Nucleus accumbens (tissue), 56 donors: ENCODE data around the gene ATP6V0E2.
A peak's percentile ranks its signal among the peaks of the same experiment; 100 is the strongest.
"Not testable (repeated sequence)": the region's sequence is repeated elsewhere in the genome, so short reads cannot be mapped to it uniquely, and the experiment has no call there.

Source experiments
- DNase-seq, 56 donors: peaks; one replicate each; lab custom pipeline; 2025; lab: John Stamatoyannopoulos, UW

ATP6V0E2 gene

GRCh38 chr7:149873074-149873969 lies at the start of gene ATP6V0E2:
Gene ATP6V0E2 (plus strand): TSS chr7:149873969. CDS start chr7:149874066, 97 bp downstream.
- peak; percentile 29 to 98 (median 92) for DNase-seq

- no peak for DNase-seq
These were observed 49.4 kb upstream of the ATP6V0E2 start for GRCh38 chr7:149824301-149824741.

GRCh38 chr7:149824748-149825566 lies 48.8 kb upstream of the ATP6V0E2 start:
- DNase-seq, result no peak

DNA sequence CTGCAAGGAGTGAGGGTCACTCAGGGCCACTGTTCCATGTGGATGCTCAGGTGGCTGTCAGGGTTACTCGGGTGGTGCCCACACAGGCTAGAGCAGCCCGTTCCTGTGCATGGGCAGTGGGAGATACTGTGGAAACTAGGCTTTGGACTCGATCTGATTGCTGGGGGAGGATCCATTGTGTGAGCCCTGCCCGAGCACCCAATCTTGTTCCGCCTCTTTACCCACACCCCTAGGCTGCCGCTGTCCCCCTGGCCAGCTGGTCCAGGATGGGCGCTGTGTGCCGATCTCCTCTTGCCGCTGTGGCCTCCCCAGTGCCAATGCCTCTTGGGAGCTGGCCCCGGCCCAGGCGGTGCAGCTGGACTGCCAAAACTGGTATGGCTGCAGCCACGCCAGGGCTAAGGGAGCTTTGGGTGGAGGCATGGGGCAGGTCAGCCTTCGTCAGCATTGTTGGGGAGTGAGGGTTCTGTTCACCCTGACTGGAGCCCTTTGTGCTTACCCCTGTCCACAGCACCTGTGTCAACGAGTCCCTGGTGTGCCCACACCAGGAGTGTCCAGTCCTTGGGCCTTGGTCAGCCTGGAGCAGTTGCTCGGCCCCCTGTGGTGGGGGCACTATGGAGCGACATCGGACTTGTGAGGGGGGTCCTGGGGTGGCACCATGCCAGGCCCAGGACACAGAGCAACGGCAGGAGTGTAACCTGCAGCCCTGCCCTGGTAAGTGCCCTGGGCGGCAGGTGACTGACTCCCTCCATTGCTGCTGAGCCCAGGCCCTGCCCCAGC lies 48.0 kb upstream of the ATP6V0E2 start:
- DNase-seq, result no peak

- no peak for DNase-seq
These were observed 47.3 kb upstream of the ATP6V0E2 start for GRCh38 chr7:149826344-149827088.

DNA sequence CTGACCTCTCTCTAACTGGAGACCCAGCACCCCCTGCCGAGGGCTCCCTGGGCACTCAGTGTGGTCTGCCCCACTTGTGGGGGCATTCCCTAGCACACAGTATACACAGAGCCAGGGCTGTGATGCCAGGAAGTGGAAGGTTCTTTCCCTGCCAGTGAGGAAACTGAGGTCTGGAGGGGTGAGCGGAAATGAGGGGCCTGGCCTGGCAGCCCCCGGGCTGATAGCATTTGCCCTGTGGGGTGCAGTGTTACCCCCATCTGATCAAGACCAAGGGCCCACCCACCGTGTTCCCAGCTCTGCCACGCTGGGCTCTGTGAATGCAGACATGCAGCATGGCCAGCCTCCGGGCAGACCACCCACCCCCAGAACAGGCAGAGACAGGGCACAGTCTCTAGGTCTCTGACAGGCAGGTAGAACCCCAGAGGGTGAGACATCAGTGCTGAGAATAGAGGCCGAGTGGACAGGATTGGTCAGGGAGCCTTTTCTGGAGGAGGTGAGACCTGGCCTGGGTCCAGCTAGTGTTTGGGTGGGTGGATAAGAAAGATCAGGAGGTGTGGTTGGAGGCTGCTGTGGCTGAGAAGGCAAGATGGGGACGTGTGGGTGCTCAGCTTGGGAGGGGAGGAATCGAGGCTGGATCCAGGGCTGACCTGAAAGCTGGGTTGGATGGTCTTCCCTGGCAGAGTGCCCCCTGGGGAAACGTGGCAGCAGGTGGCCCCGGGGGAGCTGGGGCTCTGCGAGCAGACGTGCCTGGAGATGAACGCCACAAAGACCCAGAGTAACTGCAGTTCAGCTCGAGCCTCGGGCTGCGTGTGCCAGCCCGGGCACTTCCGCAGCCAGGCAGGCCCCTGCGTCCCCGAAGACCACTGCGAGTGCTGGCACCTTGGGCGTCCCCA lies 46.4 kb upstream of the ATP6V0E2 start:
- no peak for DNase-seq

DNA sequence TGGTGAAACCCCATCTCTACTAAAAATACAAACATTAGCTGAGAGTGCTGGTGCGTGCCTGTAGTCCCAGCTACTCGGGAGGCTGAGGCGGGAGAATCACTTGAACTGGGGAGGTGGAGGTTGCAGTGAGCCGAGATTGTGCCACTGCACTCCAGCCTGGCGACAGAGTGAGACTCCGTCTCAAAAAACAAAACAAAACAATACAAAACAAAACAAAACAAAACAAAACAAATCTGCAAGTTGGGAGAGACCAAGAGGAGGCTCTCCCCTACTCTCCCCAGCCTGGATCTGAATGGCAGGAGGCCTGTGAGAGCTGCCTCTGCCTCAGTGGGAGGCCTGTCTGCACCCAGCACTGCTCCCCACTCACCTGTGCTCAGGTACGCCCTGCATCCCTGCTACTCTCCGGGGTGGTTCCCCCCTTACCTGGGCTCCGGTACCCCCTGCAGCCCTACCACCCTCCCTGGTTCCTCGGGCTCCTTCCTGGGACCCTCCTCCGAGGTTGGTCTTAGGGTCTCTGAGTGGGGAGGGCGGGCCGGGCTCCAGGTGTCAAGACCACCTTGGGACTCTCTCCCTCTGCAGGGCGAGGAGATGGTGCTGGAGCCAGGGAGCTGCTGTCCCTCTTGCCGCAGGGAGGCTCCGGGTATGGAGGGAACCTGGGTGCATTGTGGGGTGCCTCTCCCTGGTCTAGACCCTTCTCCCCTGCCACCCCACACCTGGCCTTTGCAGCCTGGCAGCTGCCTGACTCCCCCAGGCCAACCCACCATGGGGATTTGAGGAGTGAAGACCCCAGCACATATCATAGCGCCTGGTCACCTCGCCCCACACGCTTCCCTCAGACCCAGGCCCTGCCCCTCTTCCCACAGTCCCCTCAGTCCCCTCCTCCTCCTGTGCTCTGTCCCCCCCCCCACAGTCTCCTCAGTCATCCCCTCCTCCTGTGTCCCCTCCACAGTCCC lies 45.1 kb upstream of the ATP6V0E2 start:
- DNase-seq, result no peak

GRCh38 chr7:149830527-149830926 lies 43.2 kb upstream of the ATP6V0E2 start:
- DNase-seq, result not testable (repeated sequence)

DNA sequence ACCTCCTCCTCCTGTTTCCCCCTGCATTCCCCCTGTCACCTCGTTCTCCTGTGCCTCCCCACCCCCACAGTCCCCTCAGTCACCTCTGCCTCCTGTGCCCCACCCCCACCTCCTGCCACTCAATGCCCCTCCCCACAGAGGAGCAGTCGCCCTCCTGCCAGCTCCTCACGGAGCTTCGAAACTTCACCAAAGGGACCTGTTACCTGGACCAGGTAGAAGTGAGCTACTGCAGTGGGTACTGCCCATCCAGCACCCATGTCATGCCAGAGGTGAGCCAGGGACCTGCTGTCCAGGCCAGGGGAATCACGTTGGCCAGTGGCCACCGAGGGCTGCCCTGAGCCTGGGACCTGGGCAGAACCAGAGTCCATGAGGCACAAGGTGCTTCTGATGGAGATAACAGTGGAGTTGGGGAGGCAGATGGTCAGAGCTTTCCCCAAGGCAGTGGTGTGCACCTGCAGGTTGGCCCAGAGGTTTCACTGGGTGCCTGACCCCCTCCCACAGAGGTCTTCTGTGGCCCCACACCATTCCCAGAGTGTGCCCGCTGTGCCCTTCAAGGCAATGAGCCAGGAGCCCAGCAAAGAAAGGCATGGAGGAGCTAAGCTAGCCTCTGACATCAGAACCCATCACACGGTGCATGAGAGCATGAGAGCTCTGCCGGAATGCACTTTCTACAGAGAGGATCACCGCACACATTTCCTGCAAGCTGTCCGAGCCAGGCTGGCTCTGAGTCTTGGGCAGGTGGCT lies 42.6 kb upstream of the ATP6V0E2 start:
- no peak for DNase-seq

GRCh38 chr7:149831741-149832219 lies 42.0 kb upstream of the ATP6V0E2 start:
- no peak for DNase-seq

GRCh38 chr7:149832332-149833041 lies 41.3 kb upstream of the ATP6V0E2 start:
- DNase-seq, result no peak

DNA sequence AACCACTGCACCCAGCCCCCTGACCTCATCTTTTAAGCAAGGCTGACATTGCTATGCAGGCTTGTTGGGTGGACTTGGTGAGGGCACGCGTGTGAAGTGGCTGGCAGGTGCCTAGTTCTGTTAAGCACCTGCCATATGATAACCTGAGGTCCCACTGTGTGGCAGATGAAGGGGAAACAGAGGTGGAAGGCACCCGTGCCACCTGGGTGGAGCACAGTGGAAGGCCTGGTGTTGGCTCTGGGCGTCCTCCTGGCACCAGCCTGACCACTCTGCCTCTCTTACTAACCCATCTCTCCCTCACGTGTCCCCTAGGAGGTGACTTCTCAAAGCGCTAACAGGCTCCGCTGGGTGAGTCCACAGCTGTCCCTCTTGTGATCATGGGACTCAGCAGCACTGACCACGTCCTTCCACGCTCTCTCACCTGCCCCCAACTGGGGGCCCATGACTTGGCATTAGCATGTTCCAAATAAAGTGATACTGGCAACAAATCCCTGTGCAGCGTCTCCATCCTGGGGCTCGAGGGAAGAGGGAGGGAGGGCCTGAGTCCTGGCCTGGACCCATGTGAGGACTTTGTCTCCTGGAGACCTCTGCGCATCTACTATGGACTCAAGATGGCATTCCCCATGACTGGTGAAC lies 40.2 kb upstream of the ATP6V0E2 start:
- no peak for DNase-seq

DNA sequence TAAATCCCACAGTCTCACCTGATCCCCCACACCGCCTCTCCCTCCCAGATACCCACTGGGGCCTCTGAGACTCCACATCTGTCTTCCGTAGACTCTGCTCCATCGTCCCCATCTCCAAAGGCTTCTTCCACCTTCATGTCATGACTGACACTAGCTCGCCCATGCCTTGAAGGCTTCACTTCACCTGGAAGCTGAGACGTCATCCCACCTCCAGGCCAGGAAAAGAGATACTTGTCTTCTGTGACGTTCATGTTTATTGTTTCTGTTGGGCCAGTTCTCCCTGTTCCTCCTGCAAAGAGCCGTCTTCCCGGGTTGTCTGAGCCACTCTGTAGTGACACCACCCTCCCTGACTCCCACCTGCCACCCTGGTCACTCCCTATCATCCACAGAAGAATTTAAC lies 39.2 kb upstream of the ATP6V0E2 start:
- no peak for DNase-seq

- no peak for DNase-seq
These were observed 37.3 kb upstream of the ATP6V0E2 start for GRCh38 chr7:149836434-149836833.

DNA sequence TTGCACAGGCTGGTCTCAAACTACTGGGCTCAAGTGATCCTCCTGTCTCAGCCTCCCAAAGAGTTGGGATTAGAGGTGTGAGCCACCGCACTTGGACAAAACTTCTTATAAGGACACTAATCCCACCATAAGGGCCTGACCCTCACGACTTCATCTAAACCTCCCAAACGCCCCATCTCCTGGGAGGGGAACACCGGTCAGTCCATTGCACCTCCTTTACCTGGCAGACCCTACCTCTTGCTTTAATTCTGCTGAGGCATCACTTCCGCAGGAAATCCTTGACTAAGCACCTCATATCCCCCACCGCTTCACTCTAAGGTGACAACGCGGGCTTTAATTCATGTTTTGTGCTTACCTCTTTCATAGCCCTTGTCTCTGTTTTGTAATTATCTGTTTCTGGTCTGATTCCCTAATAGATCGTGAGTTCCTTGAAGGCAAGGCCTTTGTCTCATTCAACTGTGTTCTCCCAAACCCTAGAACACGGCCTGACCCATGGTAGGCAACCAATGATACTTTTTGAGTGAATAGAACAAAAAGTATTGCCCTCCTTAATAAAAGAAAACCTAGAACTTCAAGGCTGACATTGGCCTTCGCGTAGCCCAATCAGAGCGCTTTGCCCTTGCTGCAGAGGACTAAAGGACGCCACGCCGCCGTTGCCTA lies 36.1 kb upstream of the ATP6V0E2 start:
- peak in 1 of 56 donors; percentile 36 for DNase-seq
